HepG2 (cell line): Measurements from ENCODE around the gene LCN2. TPM values are rescaled to one million over a fixed set of nuclear protein-coding genes. Genes with fewer than 3 reads are reported as not detected.

Source experiments
- ARID4A ChIP-seq: sonication (generic); formaldehyde crosslinking; IDR thresholded peaks from 2 replicates; pipeline ENCODE4 v1.5.0; 2020; ENCODE audit warnings: mild to moderate bottlenecking, missing genetic modification reagents, borderline replicate concordance
- ETV5 ChIP-seq: IDR thresholded peaks from 2 replicates; pipeline ENCODE4 v1.6.1; 2018; ENCODE audit warnings: missing biosample characterization, missing genetic modification reagents, inconsistent platforms, borderline replicate concordance
- IKZF4 ChIP-seq: sonication (generic); formaldehyde crosslinking; IDR thresholded peaks from 2 replicates; pipeline ENCODE4 v1.5.1; 2020; ENCODE audit warnings: borderline replicate concordance, mild to moderate bottlenecking, low read depth, missing genetic modification reagents; ENCODE audit errors: not compliant biosample characterization
- MAX ChIP-seq: IDR thresholded peaks from 2 replicates; pipeline ENCODE4 v1.6.1; 2012; ENCODE audit warnings: inconsistent platforms
- NFKB2 ChIP-seq: sonication (generic); formaldehyde crosslinking; IDR thresholded peaks from 2 replicates; pipeline ENCODE4 v1.4.0; 2020; ENCODE audit warnings: missing genetic modification reagents, borderline replicate concordance
- SALL1 ChIP-seq: sonication (generic); formaldehyde crosslinking; IDR thresholded peaks from 2 replicates; pipeline ENCODE4 v1.8.0; 2022; ENCODE audit warnings: mild to moderate bottlenecking, missing genetic modification reagents
- SPEN ChIP-seq: sonication (generic); formaldehyde crosslinking; IDR thresholded peaks from 2 replicates; pipeline ENCODE4 v1.5.1; 2020; ENCODE audit warnings: low read depth, mild to moderate bottlenecking, missing genetic modification reagents
- TRAFD1 ChIP-seq: sonication (generic); formaldehyde crosslinking; IDR thresholded peaks from 2 replicates; pipeline ENCODE4 v1.5.1; 2020; ENCODE audit warnings: missing genetic modification reagents, mild to moderate bottlenecking, borderline replicate concordance
- YEATS4 ChIP-seq: sonication (generic); formaldehyde crosslinking; IDR thresholded peaks from 2 replicates; pipeline ENCODE4 v1.4.0; 2020; ENCODE audit warnings: missing genetic modification reagents, borderline replicate concordance
- ZBTB20 ChIP-seq: sonication (generic); formaldehyde crosslinking; IDR thresholded peaks from 2 replicates; pipeline ENCODE4 v1.8.1; 2023; ENCODE audit warnings: missing genetic modification reagents, low read depth, mild to moderate bottlenecking, borderline replicate concordance
- ZNF362 ChIP-seq: sonication (generic); formaldehyde crosslinking; IDR thresholded peaks from 2 replicates; pipeline ENCODE4 v1.4.0; 2020; ENCODE audit warnings: missing genetic modification reagents, mild to moderate bottlenecking, borderline replicate concordance
- ZNF710 ChIP-seq: sonication (generic); formaldehyde crosslinking; IDR thresholded peaks from 2 replicates; pipeline ENCODE4 v1.5.0; 2020; ENCODE audit warnings: mild to moderate bottlenecking, missing genetic modification reagents, borderline replicate concordance
- ZNF747 ChIP-seq: sonication (generic); formaldehyde crosslinking; IDR thresholded peaks from 2 replicates; pipeline ENCODE4 v1.8.1; 2023; ENCODE audit warnings: missing genetic modification reagents, mild to moderate bottlenecking, borderline replicate concordance
- ZNF772 ChIP-seq: sonication (generic); formaldehyde crosslinking; IDR thresholded peaks from 2 replicates; pipeline ENCODE4 v1.5.0; 2020; ENCODE audit warnings: mild to moderate bottlenecking, missing genetic modification reagents
- polyA plus RNA-seq, 8 experiments: library from polyadenylated mRNA; depleted of rRNA in 3 of 8; stranded (reverse) in 7 of 8; unstranded in 1 of 8; fragments of >200 nt; fragmentation: Illumina TruSeq in 4 of 8; extraction: Trizol in 4 of 8; gene quantifications; 2 replicates each; pipeline versions ENCODE4 v1.2.1 to v1.2.3, GENCODE V29; 2011 to 2016; ENCODE audit warnings: low read depth in 4 of 8, missing spikeins in 1 of 8, mixed read lengths in 1 of 8; ENCODE audit not compliant: insufficient read depth in 1 of 8
- total RNA-seq, 5 experiments: library from RNA; depleted of rRNA; stranded (reverse); fragments of >200 nt; fragmentation: Illumina TruSeq; extraction: Trizol; gene quantifications; 2 replicates each; pipeline ENCODE4 v1.2.3, GENCODE V29; 2016; ENCODE audit warnings: low read depth in 1 of 5

LCN2 gene
- total and polyA plus RNA-seq, 2 of the 13 experiments (the other 11 are each of a cell fraction or from before 2014, with no cell fraction given): 0.38 to 1.4 TPM

GRCh38 chr9:128159784-128160602 lies 10.7 kb downstream of the LCN2 start, which contains the start of gene BBLN (continued):
- peak; percentile 68; the same call in 1 of the 2 replicates for TF ChIP-seq YEATS4 (CRISPR knock-in tag)
- TF ChIP-seq SPEN: peak; percentile 55; the same call in 1 of the 2 replicates
- 0 out of 2 replicates have a peak, but pooled peaks have one; percentile 1 for TF ChIP-seq ZNF772 (CRISPR knock-in tag)
- 0 out of 2 replicates have a peak, but pooled peaks have one; percentile 30 for TF ChIP-seq ZBTB20 (CRISPR knock-in tag)
- peak; percentile 29 for TF ChIP-seq MAX
- no peak for TF ChIP-seq ZNF362 (CRISPR knock-in tag)
- TF ChIP-seq ETV5 (CRISPR knock-in tag): peak; percentile 85
- TF ChIP-seq IKZF4 (CRISPR knock-in tag): peak; percentile 2
- TF ChIP-seq ZNF710: peak; percentile 61; the same call in 1 of the 2 replicates
- peak; percentile 74; the same call in 1 of the 2 replicates for TF ChIP-seq ARID4A (CRISPR knock-in tag)
- no peak for TF ChIP-seq TRAFD1 (CRISPR knock-in tag)
- TF ChIP-seq ZNF747: peak; percentile 47; the same call in 1 of the 2 replicates
- TF ChIP-seq NFKB2 (CRISPR knock-in tag): peak; percentile 62; the same call in 1 of the 2 replicates
- TF ChIP-seq SALL1: peak; percentile 58; the same call in 1 of the 2 replicates
